CD14-positive monocyte (primary cell): ENCODE results near the gene ALG5. TPM values are rescaled to one million over a fixed set of nuclear protein-coding genes. Genes with fewer than 3 reads are reported as not detected.
A peak's percentile ranks its signal among the peaks of the same experiment; 100 is the strongest.

ENCODE experiments used
- DNase-seq, 3 donors: peaks; one replicate each; pipeline ENCODE4 v3.0.0-alpha.2; 2011 to 2022
- H2AFZ ChIP-seq: 2 replicates; pipeline ENCODE4 v1.6.0; 2012; ENCODE audit warnings: mild to moderate bottlenecking, low read depth, low read length, inconsistent platforms; ENCODE audit not compliant: insufficient read depth, poor library complexity, severe bottlenecking
- H3K27ac ChIP-seq, 2 donors: 1 replicate in 1 of 2; 2 replicates in 1 of 2; pipeline ENCODE4 v1.5.1; 2012 to 2013; ENCODE audit warnings: low read length in 2 of 2, control low read depth in 1 of 2, inconsistent platforms in 1 of 2, low read depth in 1 of 2, mild to moderate bottlenecking in 1 of 2
- H3K27me3 ChIP-seq, 2 donors: one replicate each; pipeline versions ENCODE4 v1.6.0 to v1.6.1; 2011 to 2013; ENCODE audit warnings: low read length in 2 of 2; ENCODE audit not compliant: control insufficient read depth in 2 of 2, insufficient read depth in 2 of 2
- H3K36me3 ChIP-seq, 2 donors: replicated peaks in 1 of 2; 1 replicate in 1 of 2; 2 replicates in 1 of 2; pipeline versions ENCODE4 v1.5.1 to v1.6.1; 2012 to 2013; ENCODE audit warnings: low read length in 2 of 2, control low read depth in 1 of 2, inconsistent platforms in 1 of 2, mild to moderate bottlenecking in 1 of 2; ENCODE audit not compliant: insufficient read depth in 2 of 2, control insufficient read depth in 1 of 2
- H3K4me1 ChIP-seq, 2 donors: 1 replicate in 1 of 2; 2 replicates in 1 of 2; pipeline versions ENCODE4 v1.5.1 to v1.6.1; 2012 to 2013; ENCODE audit warnings: low read length in 2 of 2, control low read depth in 1 of 2, inconsistent platforms in 1 of 2, mild to moderate bottlenecking in 1 of 2, moderate library complexity in 1 of 2; ENCODE audit not compliant: insufficient read depth in 2 of 2, control insufficient read depth in 1 of 2
- H3K4me2 ChIP-seq: replicated peaks from 2 replicates; pipeline ENCODE3; 2012; ENCODE audit warnings: low read length, moderate library complexity, mild to moderate bottlenecking; ENCODE audit not compliant: poor library complexity, severe bottlenecking; ENCODE audit errors: extremely low read depth
- H3K4me3 ChIP-seq, 3 experiments: fragments of 200-600 bp in 1 of 3; sonication (generic) in 1 of 3; replicated peaks in 1 of 3; 1 replicate in 2 of 3; 2 replicates in 1 of 3; pipeline ENCODE4 v1.5.1; 2011 to 2013; ENCODE audit warnings: low read length in 3 of 3, mild to moderate bottlenecking in 3 of 3, control low read depth in 2 of 3, low read depth in 2 of 3, inconsistent platforms in 1 of 3, moderate library complexity in 1 of 3
- H3K79me2 ChIP-seq: 2 replicates; pipeline ENCODE4 v1.6.0; 2012; ENCODE audit warnings: mild to moderate bottlenecking, control low read depth, inconsistent platforms, low read length, moderate library complexity; ENCODE audit not compliant: insufficient read depth
- H3K9ac ChIP-seq: 2 replicates; pipeline ENCODE4 v1.6.0; 2017; ENCODE audit warnings: low read length, mild to moderate bottlenecking; ENCODE audit not compliant: insufficient read depth, poor library complexity, severe bottlenecking
- H3K9me3 ChIP-seq, 2 donors: replicated peaks in 1 of 2; 1 replicate in 1 of 2; 2 replicates in 1 of 2; pipeline versions ENCODE4 v1.5.1 to v1.6.1; 2012 to 2013; ENCODE audit warnings: low read length in 2 of 2, control low read depth in 1 of 2; ENCODE audit not compliant: control insufficient read depth in 1 of 2, insufficient read depth in 1 of 2
- H4K20me1 ChIP-seq: 2 replicates; pipeline ENCODE4 v1.6.0; 2012; ENCODE audit warnings: mild to moderate bottlenecking, low read length, control low read depth, moderate library complexity; ENCODE audit not compliant: insufficient read depth
- H3K27ac Mint-ChIP-seq, 7 donors: one replicate each; pipeline ENCODE4 v1.8.0; 2020; ENCODE audit warnings: mild to moderate bottlenecking in 7 of 7, mixed read lengths in 7 of 7, moderate library complexity in 6 of 7, inconsistent platforms in 2 of 7
- H3K27me3 Mint-ChIP-seq, 3 donors: one replicate each; pipeline ENCODE4 v1.8.0; 2021 to 2022; ENCODE audit warnings: low read depth in 3 of 3, mild to moderate bottlenecking in 3 of 3, mixed read lengths in 3 of 3, moderate library complexity in 3 of 3, inconsistent platforms in 1 of 3
- H3K36me3 Mint-ChIP-seq, 2 donors: one replicate each; pipeline ENCODE4 v1.8.0; 2020; ENCODE audit warnings: mixed read lengths in 2 of 2, inconsistent platforms in 1 of 2, mild to moderate bottlenecking in 1 of 2
- H3K4me1 Mint-ChIP-seq: one replicate; pipeline ENCODE4 v1.8.0; 2020; ENCODE audit warnings: mild to moderate bottlenecking, mixed read lengths
- H3K4me3 Mint-ChIP-seq, 2 donors: one replicate each; pipeline ENCODE4 v1.8.0; 2020; ENCODE audit warnings: mild to moderate bottlenecking in 2 of 2, mixed read lengths in 2 of 2, moderate library complexity in 1 of 2
- H3K9me3 Mint-ChIP-seq, 7 donors: one replicate each; pipeline ENCODE4 v1.8.0; 2020 to 2022; ENCODE audit warnings: mixed read lengths in 7 of 7, mild to moderate bottlenecking in 6 of 7, moderate library complexity in 6 of 7, inconsistent platforms in 2 of 7
- CTCF ChIP-seq: fragments of 200-600 bp; IDR thresholded peaks from one replicate; pipeline ENCODE4 v1.8.0; 2022; ENCODE audit warnings: antibody characterized with exemption, mild to moderate bottlenecking
- WGBS: methylation state at CpG from one replicate; pipeline ENCODE4 v1.1.5; 2013; ENCODE audit warnings: missing lambda C conversion rate; ENCODE audit not compliant: insufficient coverage; 5-methylcytosine and 5-hydroxymethylcytosine counted together
- intact Hi-C, 2 donors: fragments of 100-400 bp; cut with micrococcal nuclease; formaldehyde crosslinking; loops; one replicate each; pipeline versions ENCODE4 v1.15.0 to v1.15.1; 2023
- polyA plus RNA-seq, 3 donors: library from polyadenylated mRNA; depleted of rRNA in 1 of 3; unstranded in 2 of 3; stranded (reverse) in 1 of 3; fragments of 300-500 nt in 2 of 3; fragments of >200 nt in 1 of 3; fragmentation: Illumina TruSeq in 2 of 3; gene quantifications; 1 replicate in 2 of 3; 2 replicates in 1 of 3; pipeline ENCODE4 v1.2.3, GENCODE V29; 2012 to 2021

The ALG5 gene
- polyA plus RNA-seq, 3 donors = 19.3 to 77.5 (median 73.3) TPM

- peaks cover 51 to 67% (median 54%) of the 10 kb centered on the region in 3 donors for H3K27me3 Mint-ChIP-seq
- no peak for DNase-seq
- intact Hi-C loops = no loop called here
- no peak for TF ChIP-seq CTCF
- 61% methylated on average over 6 of the region's 12 CpGs for WGBS
- no peak overlapping the region for H3K27ac Mint-ChIP-seq
- H3K27ac ChIP-seq = no peak overlapping the region
- H4K20me1 ChIP-seq = no peaks in the 10 kb centered on the region
- peaks cover 8% of the 10 kb centered on the region for H3K4me1 Mint-ChIP-seq
- peaks cover 0 to 6% (median 3%) of the 10 kb centered on the region in 7 donors for H3K9me3 Mint-ChIP-seq
- H2AFZ ChIP-seq = peak overlapping the region; percentile 36
- peaks cover 58 to 61% of the 10 kb centered on the region in 2 donors for H3K27me3 ChIP-seq
- no peaks in the 10 kb centered on the region for H3K79me2 ChIP-seq
- peaks cover 0 to 3% of the 10 kb centered on the region in 2 donors for H3K36me3 Mint-ChIP-seq
- H3K9me3 ChIP-seq = no peaks in the 10 kb centered on the region
- H3K9ac ChIP-seq = no peak overlapping the region
- peak overlapping the region in 1 of 2 donors; percentile 85 for H3K4me3 Mint-ChIP-seq
- no peak overlapping the region for H3K4me2 ChIP-seq
- peaks cover 3 to 5% of the 10 kb centered on the region in 2 donors for H3K4me1 ChIP-seq
- no peaks in the 10 kb centered on the region for H3K36me3 ChIP-seq
- H3K4me3 ChIP-seq = no peak overlapping the region
Measured at GRCh38 chr13:36918246-36919131, 80.7 kb downstream of the ALG5 start.

GRCh38 chr13:36917311-36917710 is 81.8 kb downstream of the ALG5 start:
- H3K27me3 ChIP-seq = peaks cover 55 to 56% of the 10 kb centered on the region in 2 donors
- no peak overlapping the region for H3K27ac ChIP-seq
- H3K79me2 ChIP-seq = no peaks in the 10 kb centered on the region
- H3K36me3 Mint-ChIP-seq = peaks cover 0 to 3% of the 10 kb centered on the region in 2 donors
- H3K27me3 Mint-ChIP-seq = peaks cover 49 to 67% (median 54%) of the 10 kb centered on the region in 3 donors
- no peaks in the 10 kb centered on the region for H4K20me1 ChIP-seq
- H3K4me2 ChIP-seq = no peak overlapping the region
- intact Hi-C loops = no loop called here
- peaks cover 9% of the 10 kb centered on the region for H3K4me1 Mint-ChIP-seq
- peaks cover 0 to 6% (median 3%) of the 10 kb centered on the region in 7 donors for H3K9me3 Mint-ChIP-seq
- no peak overlapping the region for H3K27ac Mint-ChIP-seq
- no peaks in the 10 kb centered on the region for H3K9me3 ChIP-seq
- H3K9ac ChIP-seq = no peak overlapping the region
- H3K4me3 Mint-ChIP-seq = peak overlapping the region in 1 of 2 donors; percentile 58
- no CpG with 5 or more reads among the region's 3 CpGs for WGBS
- H3K4me3 ChIP-seq = no peak overlapping the region
- no peaks in the 10 kb centered on the region for H3K36me3 ChIP-seq
- H2AFZ ChIP-seq = no peak overlapping the region
- DNase-seq = no peak
- peaks cover 3 to 5% of the 10 kb centered on the region in 2 donors for H3K4me1 ChIP-seq
- no peak for TF ChIP-seq CTCF
